ENCODE results near the gene ARHGEF2. TPM values are rescaled to one million over a fixed set of nuclear protein-coding genes. Genes with fewer than 3 reads are reported as not detected.

Gene ARHGEF2
- total and polyA plus RNA-seq, 7 donors = 25.8 to 83.9 (median 42.8) TPM

DNA sequence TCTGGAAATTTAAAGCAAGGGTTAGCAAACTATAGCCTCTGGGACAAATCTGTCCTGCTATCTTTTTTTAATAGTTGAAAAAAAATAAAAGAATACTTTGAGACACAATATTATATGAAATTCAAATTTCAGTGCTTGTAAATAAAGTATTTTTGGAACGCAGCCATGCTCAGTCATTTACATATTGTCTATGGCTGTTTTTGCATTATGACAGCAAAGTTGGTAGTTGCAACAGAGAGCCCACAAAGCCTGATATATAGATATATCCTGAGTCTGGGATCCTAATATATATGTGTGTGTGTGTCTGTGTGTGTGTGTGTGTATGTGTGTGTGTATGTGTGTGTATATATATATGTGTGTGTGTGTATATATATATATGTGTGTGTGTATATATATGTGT is 21.6 kb upstream of the ARHGEF2 start:
- H3K9me3 ChIP-seq = no peaks in the 10 kb centered on the region
- intact Hi-C loops (cut with DNase I) = no loop called here
- H3K27ac ChIP-seq = no peak overlapping the region
- TF ChIP-seq EP300 (IDR thresholded peaks at IDR 0.05) (no peak), POLR2AphosphoS5 (IDR thresholded peaks at IDR 0.05) (no peak), POLR2A (IDR thresholded peaks at IDR 0.05) (no peak)
- TF ChIP-seq, protein P1, sequence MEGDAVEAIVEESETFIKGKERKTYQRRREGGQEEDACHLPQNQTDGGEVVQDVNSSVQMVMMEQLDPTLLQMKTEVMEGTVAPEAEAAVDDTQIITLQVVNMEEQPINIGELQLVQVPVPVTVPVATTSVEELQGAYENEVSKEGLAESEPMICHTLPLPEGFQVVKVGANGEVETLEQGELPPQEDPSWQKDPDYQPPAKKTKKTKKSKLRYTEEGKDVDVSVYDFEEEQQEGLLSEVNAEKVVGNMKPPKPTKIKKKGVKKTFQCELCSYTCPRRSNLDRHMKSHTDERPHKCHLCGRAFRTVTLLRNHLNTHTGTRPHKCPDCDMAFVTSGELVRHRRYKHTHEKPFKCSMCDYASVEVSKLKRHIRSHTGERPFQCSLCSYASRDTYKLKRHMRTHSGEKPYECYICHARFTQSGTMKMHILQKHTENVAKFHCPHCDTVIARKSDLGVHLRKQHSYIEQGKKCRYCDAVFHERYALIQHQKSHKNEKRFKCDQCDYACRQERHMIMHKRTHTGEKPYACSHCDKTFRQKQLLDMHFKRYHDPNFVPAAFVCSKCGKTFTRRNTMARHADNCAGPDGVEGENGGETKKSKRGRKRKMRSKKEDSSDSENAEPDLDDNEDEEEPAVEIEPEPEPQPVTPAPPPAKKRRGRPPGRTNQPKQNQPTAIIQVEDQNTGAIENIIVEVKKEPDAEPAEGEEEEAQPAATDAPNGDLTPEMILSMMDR (IDR thresholded peaks at IDR 0.05) = no peak
- WGBS, 2 donors = 80 to 83% methylated on average over 1 of the region's 1 CpG
- H3K36me3 ChIP-seq = no peaks in the 10 kb centered on the region
- H3K4me3 ChIP-seq = no peak overlapping the region
- no peaks in the 10 kb centered on the region for H3K4me1 ChIP-seq
- no peaks in the 10 kb centered on the region for H3K27me3 ChIP-seq
- no peak for DNase-seq

DNA sequence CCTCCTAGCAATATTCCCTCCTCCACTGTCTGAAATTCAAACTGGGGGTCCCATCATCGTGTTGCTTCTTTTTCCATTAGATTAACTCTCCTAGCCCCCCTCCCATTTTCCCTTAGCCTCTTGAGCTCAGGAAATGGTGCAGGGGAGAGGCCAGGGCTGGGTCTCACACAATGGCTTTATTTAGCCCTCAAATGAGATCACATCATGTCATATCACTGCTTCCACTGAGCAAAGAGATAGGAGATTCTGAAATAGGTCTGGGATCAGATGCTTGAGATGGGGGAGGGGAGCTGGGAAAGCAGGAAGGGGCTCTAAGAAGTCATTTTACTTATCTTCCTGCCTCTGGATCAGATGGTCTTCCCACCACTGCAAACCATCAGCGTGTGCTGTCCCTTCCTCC is 17.8 kb upstream of the ARHGEF2 start:
- no peaks in the 10 kb centered on the region for H3K4me1 ChIP-seq
- H3K4me3 ChIP-seq = no peak overlapping the region
- 65 to 84% methylated on average over 2 of the region's 2 CpGs for WGBS, 2 donors
- no peaks in the 10 kb centered on the region for H3K9me3 ChIP-seq
- DNase-seq = no peak
- no peak for TF ChIP-seq EP300 (IDR thresholded peaks at IDR 0.05)
- TF ChIP-seq POLR2A (IDR thresholded peaks at IDR 0.05) = no peak
- TF ChIP-seq, protein P1 (IDR thresholded peaks at IDR 0.05) = no peak
- TF ChIP-seq POLR2AphosphoS5 (IDR thresholded peaks at IDR 0.05) = no peak
- no peaks in the 10 kb centered on the region for H3K27me3 ChIP-seq
- H3K27ac ChIP-seq = no peak overlapping the region
- intact Hi-C loops (cut with DNase I) = no loop called here
- H3K36me3 ChIP-seq = no peaks in the 10 kb centered on the region

DNA sequence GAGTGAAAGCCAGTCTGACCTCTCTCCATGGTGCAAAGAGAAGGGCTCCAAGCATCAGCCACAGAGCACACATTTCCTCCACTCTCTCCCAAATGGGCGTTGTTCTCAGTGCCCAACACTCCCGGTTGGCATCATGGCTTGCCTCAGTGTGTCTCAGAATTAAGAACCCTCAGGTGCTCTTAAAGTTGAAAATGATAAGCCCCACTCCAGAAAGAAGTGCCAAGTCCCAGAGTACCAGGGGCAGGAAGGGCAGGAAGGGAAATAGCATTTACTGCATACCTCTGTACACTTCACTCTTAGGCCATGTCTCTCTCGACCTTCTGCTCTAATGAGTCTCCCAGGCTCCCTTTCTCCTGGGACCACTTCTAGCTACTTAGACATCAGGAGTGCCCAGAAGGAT is 15.2 kb upstream of the ARHGEF2 start:
- TF ChIP-seq, protein P1 (IDR thresholded peaks at IDR 0.05) = no peak
- TF ChIP-seq POLR2AphosphoS5 (IDR thresholded peaks at IDR 0.05) (no peak), EP300 (IDR thresholded peaks at IDR 0.05) (no peak), POLR2A (IDR thresholded peaks at IDR 0.05) (no peak)
- DNase-seq = no peak
- H3K27me3 ChIP-seq = no peaks in the 10 kb centered on the region
- H3K9me3 ChIP-seq = no peaks in the 10 kb centered on the region
- intact Hi-C loops (cut with DNase I) = no loop called here
- H3K4me1 ChIP-seq = peaks cover 0 to 11% (median 6%) of the 10 kb centered on the region in 4 donors
- H3K36me3 ChIP-seq = no peaks in the 10 kb centered on the region
- H3K27ac ChIP-seq = no peak overlapping the region
- no peak overlapping the region for H3K4me3 ChIP-seq
- 86% methylated on average over 3 of the region's 3 CpGs for WGBS, 2 donors

DNA sequence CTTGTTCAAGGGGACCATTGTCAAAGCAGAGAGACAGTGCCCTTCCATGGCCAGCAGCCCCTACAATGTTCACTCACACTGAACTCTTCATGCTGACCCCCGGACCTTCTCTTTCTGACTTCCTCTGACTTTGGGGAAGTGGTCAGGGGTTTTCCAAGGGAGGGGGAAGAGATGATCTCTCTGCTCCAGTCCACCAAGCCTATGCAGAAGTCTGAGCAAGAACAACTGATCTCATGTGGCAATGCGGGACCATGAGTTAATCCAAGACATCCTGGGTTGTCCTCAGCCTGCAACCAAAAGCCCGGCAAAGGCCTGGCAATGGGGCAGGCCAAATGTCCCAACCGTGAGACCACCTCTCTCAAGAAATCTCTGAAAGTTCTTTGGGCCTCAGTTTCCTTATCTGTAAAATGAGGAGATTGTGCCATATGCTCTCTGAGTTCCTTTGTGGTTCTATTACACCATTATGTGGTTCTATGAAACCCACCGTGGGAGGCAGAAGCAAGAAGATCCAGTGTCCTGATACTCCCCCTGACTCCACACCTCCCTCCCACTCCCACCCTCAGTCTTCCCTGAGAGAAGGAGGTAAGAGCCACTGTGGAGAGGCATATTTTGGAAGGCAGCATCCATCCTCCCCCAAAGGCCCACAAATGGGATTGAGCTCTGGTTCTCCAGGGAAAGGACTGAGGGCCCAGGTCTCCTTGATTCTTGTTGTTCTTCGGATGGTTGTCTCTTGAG is 11.8 kb upstream of the ARHGEF2 start:
- 78 to 89% methylated on average over 6 of the region's 6 CpGs for WGBS, 2 donors
- DNase-seq = no peak
- intact Hi-C loops (cut with DNase I) = no loop called here
- Histone ChIP-seq H3K9me3 (no peaks in the 10 kb centered on the region), H3K27me3 (no peaks in the 10 kb centered on the region), H3K4me1 (peaks cover 0 to 12% (median 7%) of the 10 kb centered on the region in 4 donors), H3K4me3 (no peak overlapping the region), H3K36me3 (no peaks in the 10 kb centered on the region), H3K27ac (peak overlapping the region in 2 of 4 donors; percentile 61 to 68)
- TF ChIP-seq POLR2A (IDR thresholded peaks at IDR 0.05) (no peak), EP300 (IDR thresholded peaks at IDR 0.05) (no peak), POLR2AphosphoS5 (IDR thresholded peaks at IDR 0.05) (no peak)
- TF ChIP-seq, protein P1 (IDR thresholded peaks at IDR 0.05) = no peak
